ENCODE results near the gene SOCS4.

The SOCS4 gene

GRCh38 chr14:55097881-55098560, 71.0 kb downstream of the SOCS4 start:
- TF ChIP-seq CTCF (IDR thresholded peaks at IDR 0.05; ENCODE audit: low read depth, low read length), result no peak
- DNase-seq (ENCODE audit: low read depth in 2 of 2), result no peak
- no peak overlapping the region for H3K4me3 ChIP-seq (replicated peaks in 1 of 2; ENCODE audit: low read depth in 2 of 2, low read length in 2 of 2)

GRCh38 chr14:55098561-55098898, 71.5 kb downstream of the SOCS4 start:
- H3K4me3 ChIP-seq (replicated peaks in 1 of 2; ENCODE audit: low read depth in 2 of 2, low read length in 2 of 2), result no peak overlapping the region
- DNase-seq (ENCODE audit: low read depth in 2 of 2), result no peak
- TF ChIP-seq CTCF (IDR thresholded peaks at IDR 0.05; ENCODE audit: low read depth, low read length), result no peak

Measured in cardiac fibroblast (primary cell).